WTC11 (cell line): ENCODE data around the gene LAIR2.

Experiments used
- CTCF ChIP-seq: fragments of 200-600 bp; IDR thresholded peaks from 2 replicates; pipeline ENCODE4 v1.8.0; 2022; ENCODE audit warnings: antibody characterized with exemption
- ZNF232 ChIP-seq: sonication (generic); formaldehyde crosslinking; IDR thresholded peaks from 2 replicates; pipeline ENCODE4 v1.8.0; 2022; ENCODE audit warnings: mild to moderate bottlenecking, missing genetic modification reagents
- ZSCAN18 ChIP-seq: fragments of 250-450 bp; sonication (Bioruptor Pico); IDR thresholded peaks from 2 replicates; pipeline ENCODE4 v2.1.2; 2022; ENCODE audit warnings: mild to moderate bottlenecking, moderate library complexity
- TF ChIP-seq, protein P1 (sequence below): sonication (generic); formaldehyde crosslinking; IDR thresholded peaks from 2 replicates; pipeline ENCODE4 v1.8.1; 2022; ENCODE audit warnings: low read depth, missing genetic modification reagents, borderline replicate concordance

- TF ChIP-seq ZSCAN18 (CRISPR knock-in tag) (no peak), CTCF (no peak), ZNF232 (CRISPR knock-in tag) (no peak)
- TF ChIP-seq, protein P1, sequence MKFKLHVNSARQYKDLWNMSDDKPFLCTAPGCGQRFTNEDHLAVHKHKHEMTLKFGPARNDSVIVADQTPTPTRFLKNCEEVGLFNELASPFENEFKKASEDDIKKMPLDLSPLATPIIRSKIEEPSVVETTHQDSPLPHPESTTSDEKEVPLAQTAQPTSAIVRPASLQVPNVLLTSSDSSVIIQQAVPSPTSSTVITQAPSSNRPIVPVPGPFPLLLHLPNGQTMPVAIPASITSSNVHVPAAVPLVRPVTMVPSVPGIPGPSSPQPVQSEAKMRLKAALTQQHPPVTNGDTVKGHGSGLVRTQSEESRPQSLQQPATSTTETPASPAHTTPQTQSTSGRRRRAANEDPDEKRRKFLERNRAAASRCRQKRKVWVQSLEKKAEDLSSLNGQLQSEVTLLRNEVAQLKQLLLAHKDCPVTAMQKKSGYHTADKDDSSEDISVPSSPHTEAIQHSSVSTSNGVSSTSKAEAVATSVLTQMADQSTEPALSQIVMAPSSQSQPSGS = no peak
Observed at GRCh38 chr19:54456423-54457373, 45.9 kb upstream of the LAIR2 start.
